Stimulated activated CD4-positive, alpha-beta T cell treated with anti-CD3 and anti-CD28 coated beads, Interleukin-12 subunit alpha, Interleukin-12 subunit beta, amount 100 ng/mL, for 48 hours (primary cell): ENCODE data around the gene SLC25A26.
A peak's percentile ranks its signal among the peaks of the same experiment; 100 is the strongest.

ENCODE experiments used
- DNase-seq, 3 donors: peaks; one replicate each; pipeline ENCODE4 v3.0.0-alpha.2; 2020; ENCODE audit warnings: low read depth in 2 of 3, low spot score in 1 of 3

SLC25A26 gene

DNA sequence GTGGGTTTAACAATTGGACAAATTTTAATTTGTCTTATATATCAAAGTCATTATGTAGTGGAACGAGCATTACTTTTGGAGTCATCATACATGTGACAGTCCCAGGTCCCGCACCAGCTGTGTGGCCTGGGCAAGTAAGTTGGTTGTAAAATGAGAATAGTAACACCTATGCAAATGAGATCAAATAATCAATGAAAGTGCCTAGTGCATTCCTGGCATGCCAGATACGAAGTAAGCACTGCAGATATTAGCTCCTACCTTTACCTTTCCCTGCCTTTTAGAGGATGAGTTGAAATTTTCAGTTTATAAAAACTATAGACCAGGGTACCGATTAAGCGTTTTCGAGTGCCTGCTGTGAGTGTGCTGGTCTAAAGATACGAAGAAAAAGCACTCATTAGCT, 145.9 kb downstream of the SLC25A26 start:
- no peak for DNase-seq

- no peak for DNase-seq
Observed at GRCh38 chr3:66367979-66368378, 147.2 kb downstream of the SLC25A26 start.

DNA sequence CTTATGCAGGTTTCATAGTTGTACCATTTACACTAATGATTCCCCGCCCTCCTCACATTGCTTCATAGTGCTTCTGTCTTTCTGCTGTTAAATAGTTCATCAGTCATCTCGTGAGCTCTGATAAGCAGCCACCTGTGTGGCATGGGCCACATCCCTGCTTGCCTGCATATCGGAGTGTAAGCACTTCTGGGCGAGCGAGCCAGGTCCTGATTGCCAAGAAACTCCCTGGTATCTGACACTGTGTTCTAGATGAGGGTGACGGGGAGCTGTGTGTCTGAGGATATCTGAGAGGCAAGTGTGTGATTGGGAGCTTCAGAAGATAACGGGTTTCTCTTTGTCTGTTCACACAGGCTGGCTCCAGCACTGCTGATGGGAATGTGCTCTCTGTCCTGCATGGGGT, 149.4 kb downstream of the SLC25A26 start:
- DNase-seq, result no peak

GRCh38 chr3:66371432-66371831, 150.6 kb downstream of the SLC25A26 start:
- no peak for DNase-seq

DNA sequence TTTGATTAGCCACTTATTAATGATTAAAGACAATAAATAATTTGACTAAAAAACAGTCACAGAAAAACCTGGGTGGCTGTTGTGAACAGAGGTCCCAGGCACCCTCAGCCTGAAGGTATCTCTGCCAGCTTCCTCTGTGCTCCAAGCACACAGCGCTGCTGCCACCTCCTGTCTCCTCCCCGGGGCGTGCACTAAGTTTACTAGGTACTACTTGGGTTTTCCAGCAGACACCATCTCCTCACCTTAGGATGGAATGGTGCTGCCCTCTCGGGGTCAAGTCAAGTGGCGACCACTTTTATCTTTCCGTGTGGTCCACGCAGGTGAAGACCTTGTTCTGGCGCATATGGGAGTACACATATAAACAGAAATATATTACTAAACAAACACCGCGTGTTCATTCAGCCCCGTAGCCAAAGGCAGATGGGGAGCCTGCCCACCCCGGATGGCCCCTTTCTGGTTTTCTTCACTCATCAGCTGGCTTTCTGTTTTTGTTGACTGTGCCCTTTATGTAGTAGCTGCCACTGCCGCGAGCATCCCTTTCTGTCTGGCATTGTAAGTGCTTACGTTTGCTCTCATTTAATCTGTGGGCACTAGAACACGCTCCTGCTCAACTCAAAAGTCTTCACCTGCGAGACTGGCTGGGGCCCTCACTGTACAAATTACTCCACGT, 152.0 kb downstream of the SLC25A26 start:
- DNase-seq, result no peak

GRCh38 chr3:66376568-66376967, 155.8 kb downstream of the SLC25A26 start:
- DNase-seq, result no peak

DNA sequence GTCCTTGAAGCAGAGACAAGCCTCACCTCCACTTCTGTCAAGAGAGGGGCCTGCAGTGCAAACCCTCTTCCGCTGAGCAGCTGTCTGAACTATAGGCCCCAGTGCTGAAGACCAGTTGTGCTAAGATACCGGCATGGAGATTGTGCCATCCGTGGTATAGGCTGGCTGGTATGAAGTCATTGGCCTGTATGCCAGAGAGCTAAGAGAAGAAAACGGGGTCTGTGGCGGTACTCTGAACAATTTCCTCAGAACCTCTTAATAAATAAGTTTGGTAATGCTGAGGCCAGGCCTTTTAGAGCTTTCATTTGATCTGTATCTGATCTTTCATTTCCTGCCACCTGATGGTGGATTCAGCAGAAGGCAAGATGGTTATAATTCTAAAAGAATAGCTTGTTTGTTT, 157.0 kb downstream of the SLC25A26 start:
- DNase-seq, result no peak

- DNase-seq, result peak in 1 of 3 donors; percentile 16
Observed at GRCh38 chr3:66378256-66378655, 157.5 kb downstream of the SLC25A26 start.

DNA sequence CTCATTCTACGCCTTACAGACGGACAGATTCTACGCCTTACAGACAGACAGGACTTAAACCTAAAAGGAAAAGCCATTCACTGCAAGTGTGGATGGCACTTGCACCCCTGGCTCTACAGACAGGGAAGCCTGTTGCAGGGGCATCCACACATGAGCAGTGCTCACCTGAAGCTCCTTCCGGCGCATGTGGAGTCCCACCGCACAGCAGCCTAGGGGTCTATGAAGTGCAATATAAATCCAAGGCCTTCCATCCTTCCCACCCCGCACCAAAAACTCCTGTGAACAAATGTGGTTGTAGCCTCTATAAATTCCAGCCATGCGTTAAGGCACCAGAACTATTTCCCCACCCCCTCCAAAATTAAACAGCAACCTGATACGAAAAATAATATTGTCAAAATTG, 158.8 kb downstream of the SLC25A26 start:
- no peak for DNase-seq

GRCh38 chr3:66380200-66380932, 159.6 kb downstream of the SLC25A26 start:
- DNase-seq, result no peak

DNA sequence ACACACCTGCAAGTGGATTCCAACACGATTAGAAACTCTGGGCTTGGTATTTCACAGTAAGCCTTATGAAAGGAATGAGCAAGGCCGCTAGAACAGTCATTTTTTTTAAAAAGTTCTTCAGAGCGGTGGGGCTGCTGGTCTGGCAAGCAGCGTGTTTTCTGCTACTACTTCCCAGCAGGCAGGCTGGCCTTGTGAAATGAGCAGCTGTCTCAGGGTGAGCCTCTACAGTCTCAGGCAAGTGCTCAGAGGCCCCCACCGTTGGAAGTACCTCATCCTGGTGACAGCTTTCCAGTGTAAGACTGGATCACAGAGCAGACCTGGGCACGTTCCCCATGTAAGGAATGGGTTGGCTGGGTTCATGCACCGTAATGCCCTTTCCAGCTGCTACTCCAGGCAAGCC, 160.8 kb downstream of the SLC25A26 start:
- no peak for DNase-seq

GRCh38 chr3:66382142-66382541, 161.3 kb downstream of the SLC25A26 start:
- DNase-seq, result no peak

- DNase-seq, result no peak
Observed at GRCh38 chr3:66383023-66383422, 162.2 kb downstream of the SLC25A26 start.

GRCh38 chr3:66383998-66384745, 163.4 kb downstream of the SLC25A26 start:
- no peak for DNase-seq

GRCh38 chr3:66385066-66385465, 164.3 kb downstream of the SLC25A26 start:
- no peak for DNase-seq

- DNase-seq, result no peak
Observed at GRCh38 chr3:66386011-66386924, 165.5 kb downstream of the SLC25A26 start.

DNA sequence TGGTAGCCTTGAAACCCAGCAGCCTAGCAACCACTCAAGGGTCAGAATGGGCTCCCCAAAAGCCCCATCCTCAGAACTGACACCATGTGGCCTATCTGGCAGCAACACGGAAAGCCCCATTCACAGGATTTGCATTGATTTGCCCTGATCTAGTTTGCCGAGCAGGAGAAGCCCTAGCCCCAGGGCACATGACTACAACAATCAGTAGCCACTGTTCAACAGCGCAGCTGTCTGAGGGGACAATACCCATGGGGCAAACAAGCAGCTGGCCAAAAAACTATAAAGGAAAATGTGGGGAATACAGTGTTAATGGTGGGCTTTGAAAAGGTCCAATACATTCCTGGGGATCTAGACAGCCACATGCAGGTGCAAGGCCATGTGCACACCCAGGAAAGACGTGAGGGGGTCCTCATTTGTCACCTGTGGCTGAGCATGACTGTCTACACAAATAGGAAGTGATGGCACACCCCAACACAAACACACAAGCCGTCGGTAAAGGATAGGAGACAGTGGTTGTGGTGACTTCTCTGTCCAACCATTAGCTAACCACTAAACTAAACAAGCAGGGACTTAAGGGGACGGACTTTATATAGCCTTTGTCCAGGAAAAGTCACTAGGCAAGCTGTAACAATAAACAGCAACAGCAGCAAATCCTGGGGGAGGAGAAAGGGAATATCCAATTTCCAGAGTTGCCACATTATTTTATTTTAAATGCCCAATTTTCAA, 166.3 kb downstream of the SLC25A26 start:
- DNase-seq, result no peak

DNA sequence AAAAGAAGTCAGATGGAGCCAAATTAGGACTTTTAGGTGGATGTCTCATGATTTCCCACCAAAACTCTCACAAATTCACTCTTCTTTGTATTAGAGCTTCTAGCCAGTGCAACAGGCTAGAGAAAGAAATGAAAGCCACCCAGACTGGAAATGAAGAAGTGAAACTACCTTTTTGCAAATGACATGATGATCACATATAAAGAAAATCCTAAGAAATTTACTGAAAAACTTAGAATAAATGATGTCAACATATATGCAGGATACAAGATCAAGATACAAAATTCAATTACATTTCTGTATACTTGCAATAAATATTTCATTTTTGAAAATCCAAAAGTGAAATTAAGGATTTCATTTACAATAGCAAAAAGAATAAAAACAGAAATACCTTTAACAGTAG, 169.2 kb downstream of the SLC25A26 start:
- no peak for DNase-seq

DNA sequence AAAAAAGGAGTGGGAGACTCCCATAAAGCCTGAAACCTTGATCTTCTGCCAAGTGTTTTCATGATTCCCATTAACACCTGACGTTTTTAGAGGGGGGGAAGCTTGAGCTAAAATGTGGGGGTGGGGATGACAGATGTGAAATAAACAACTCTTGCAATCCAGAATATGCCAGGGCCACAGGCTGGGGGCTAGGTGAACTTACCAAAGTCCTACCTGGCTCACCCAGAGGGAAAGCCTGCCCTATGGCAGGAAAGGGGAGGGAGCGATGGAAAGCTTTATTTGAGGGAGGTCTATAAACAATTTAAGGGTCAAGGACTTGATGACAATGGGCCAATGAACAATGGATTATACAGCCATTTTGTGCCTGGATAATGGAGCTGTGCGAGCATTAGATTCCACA, 171.7 kb downstream of the SLC25A26 start:
- DNase-seq, result no peak

GRCh38 chr3:66392966-66393332, 172.1 kb downstream of the SLC25A26 start:
- DNase-seq, result no peak
